ENCODE data around the gene SPIRE1.

GRCh38 chr18:12507007-12507406 is 150.9 kb downstream of the SPIRE1 start:
- TF ChIP-seq POLR2A (IDR thresholded peaks at IDR 0.05; ENCODE audit: low read length) = no peak
- no peak for TF ChIP-seq GATA1 (IDR thresholded peaks at IDR 0.05; ENCODE audit: low read depth, low read length)

Data from erythroblast (primary cell).